NCI-H2107 (cell line): Measurements from ENCODE around the gene RALB.
"Not testable (repeated sequence)": the region's sequence is repeated elsewhere in the genome, so short reads cannot be mapped to it uniquely, and the experiment has no call there.

Experiments
- DNase-seq: peaks from one replicate; lab custom pipeline; 2025; lab: John Stamatoyannopoulos, UW

The RALB gene

DNA sequence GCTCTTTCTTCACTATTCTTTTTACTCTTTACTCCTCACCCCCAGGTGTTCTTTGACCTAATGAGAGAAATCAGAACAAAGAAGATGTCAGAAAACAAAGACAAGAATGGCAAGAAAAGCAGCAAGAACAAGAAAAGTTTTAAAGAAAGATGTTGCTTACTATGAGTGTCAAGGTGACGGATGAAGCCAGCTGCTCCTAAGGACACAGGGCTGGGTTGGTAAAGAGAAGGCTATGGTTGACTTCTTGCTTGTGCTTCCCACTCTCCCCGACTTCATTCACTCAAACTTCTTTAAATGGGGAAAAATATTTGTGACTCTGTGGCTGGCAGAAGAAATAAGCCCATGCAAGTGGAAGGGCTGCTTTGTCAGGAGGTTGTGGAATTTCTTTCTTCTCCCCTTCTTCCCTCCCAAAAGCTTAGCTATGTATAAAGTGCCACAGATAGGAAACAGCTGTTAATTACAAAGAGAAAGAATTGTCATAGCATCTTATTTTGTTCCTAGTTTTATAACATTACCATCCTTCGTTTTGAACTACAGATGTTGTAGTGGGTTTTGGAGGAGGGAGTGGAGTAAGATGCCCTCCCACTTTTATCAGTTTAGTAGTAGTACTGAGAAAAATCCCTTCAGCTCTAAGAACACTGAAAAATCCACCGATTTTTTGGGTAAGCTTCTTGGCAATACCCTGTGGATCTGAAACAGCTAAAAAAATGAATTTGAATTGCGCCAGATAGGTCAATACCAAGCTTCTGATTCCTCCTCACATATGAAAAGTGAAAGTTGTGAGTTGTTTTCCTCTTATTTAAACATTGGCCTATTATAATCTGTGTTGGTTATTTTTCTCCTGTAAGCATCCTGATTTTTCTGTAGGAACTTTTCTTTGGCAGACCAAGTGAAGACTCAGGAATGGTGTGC, 40.7 kb downstream of the RALB start:
- DNase-seq = no peak

DNA sequence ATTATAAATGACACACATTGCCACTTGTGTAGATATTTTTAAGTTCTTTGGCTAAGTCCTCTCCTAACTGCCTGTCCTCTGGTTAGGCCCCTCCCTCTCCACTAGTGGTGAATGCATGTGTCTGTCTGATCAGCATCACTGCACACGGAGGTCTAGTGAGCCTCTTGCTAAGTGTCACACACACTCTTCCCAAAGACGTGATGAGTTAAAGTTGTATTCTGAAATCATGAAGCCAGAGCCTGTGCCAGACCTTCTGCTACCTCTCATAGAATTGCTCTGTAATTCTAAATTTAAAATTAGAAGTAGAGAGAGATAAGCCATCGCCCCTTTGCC, 41.3 kb downstream of the RALB start:
- DNase-seq = no peak

DNA sequence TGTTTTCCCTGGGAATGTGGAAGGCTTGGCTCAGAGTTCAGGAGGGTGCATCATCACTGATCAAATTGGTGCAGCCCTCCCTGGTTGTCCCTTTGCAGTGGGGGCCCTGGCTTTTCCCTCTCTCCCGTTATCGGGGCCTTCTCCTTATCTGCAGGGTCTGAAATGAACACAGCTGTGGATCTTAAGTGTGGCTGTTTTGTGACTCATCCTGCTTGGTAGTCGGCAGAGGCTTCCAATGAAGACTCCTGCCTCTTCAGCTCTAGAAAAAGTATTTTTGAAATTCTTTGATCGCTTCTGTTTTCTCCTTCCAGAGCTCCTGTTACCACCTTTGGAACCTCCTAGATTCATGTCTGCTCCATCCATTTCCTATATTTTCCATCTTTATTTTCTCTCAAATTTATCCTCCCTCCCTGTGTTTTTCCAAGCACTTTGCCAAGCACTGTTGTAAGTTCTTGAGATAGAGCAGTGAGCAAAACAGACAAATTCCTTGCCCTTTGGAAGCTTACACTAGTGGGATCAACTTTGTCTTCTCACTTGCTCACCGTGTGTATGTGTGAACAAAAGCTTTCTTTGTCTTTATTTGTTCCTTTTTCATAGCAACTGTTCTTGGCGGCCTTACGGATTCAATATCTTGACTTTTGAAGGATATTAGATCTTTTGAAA, 45.7 kb downstream of the RALB start:
- no peak for DNase-seq

DNA sequence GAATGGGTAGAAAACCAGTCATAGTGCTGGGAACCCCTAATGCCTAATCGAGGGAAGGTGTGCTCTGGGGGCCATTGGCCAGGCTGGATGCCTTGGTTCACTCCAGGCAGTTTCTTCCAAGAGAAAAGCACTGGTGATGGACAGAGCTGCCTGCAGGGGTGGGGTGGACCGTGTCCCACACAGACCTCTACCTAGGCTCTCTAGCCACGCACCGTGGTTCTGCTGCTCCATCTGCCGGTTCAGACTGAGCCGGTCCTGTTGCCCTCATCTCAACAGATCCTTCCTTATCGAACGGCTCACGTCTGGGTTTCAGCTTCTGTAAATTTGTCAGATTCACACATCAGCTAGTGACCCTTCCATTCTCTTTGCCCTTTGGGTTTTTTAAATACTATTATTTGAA, 46.4 kb downstream of the RALB start:
- no peak for DNase-seq

DNA sequence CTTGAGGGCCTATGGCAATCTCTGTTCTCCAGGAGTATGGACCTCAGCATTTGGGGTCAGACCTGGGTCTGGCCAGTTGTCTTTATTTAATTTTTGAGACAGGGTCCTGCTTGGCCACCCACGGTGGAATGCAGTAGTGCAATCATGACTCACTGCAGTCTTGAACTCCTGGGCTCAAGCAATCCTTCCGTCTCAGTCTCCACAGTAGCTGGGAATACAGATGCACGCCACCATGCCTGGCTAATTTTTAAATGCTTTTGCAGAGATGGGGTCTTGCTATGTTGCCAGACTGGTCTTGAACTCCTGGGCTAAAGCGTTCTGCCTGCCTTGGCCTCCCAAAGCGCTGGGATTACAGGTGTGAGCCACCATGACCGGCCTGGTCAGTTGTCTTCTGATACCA, 46.9 kb downstream of the RALB start:
- DNase-seq = no peak

DNA sequence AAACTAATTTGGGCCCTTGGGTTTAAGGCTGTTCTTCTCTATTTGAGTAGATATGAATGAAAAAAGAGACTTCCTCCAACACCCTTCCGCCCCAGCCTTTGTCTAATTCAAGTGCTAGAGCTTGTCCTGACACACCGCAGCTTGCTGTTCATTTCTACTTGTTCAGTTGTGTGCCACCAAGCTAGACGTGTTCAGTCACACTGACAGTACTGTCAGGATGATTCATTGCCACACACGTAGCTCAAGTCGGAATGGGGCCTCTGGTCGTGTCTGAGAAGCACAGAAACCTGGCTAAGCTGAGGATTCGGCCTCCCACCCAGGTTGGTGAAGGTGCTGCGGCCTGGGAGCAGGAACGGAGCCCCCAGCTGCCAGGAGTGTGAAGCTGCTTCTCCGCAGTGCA, 47.7 kb downstream of the RALB start:
- DNase-seq = no peak

DNA sequence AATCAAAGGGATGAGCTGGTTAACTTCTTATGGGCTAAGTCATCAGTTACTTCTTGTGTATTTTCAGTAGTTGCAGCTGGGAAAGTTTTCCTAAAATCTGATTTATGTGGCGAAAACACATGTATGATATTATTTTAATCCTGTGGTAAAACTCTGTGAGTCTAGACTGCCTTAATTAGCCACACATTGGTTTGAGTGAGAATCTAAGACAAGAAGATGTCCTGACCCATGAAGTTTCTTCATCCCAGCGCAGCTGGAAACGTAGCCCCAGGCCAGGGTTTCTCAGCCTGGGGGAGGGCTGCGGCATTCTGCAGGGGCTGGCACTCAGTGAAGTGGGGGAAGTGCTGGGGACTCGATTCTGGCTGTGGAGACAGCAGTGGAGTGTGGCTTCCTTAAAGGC, 48.6 kb downstream of the RALB start:
- DNase-seq = no peak

DNA sequence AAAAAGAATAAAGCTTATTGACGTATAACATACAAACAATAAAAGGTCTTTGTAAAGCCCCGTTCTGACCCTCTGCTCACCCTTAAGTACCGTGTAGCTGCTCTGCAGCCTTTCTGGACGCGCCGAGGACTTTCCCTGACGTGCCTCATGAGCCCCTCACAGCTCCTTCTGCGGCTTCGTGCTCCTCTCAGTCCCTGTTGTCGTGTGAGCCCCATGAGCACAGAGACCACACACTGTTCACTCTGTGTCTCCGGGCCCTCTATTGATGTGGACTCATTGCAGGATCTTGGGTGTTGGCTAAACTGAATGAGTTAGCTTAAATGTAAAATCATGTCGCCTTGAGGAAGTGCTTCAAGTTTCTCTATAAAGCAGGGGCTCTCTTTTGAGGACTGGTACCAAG, 49.6 kb downstream of the RALB start:
- no peak for DNase-seq

DNA sequence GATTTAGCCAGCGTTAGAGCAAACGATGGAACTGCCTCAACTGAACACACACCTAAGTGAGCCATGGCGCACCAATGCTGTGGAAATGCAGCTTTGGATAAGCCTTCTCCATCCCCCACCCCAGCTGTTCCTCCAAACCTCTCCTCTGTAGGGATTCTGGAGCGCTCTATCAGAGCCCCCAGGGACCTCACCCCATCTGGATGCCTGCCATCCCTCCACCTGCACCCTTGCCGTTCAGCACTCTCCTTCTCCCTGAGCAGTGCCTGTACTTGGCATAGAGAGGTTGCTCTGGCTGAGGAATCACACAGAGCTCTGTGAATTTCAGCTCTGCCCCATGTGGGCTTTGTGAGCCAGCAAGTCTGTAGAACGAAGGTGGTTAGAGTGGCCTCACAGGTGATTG, 50.5 kb downstream of the RALB start:
- DNase-seq = no peak

DNA sequence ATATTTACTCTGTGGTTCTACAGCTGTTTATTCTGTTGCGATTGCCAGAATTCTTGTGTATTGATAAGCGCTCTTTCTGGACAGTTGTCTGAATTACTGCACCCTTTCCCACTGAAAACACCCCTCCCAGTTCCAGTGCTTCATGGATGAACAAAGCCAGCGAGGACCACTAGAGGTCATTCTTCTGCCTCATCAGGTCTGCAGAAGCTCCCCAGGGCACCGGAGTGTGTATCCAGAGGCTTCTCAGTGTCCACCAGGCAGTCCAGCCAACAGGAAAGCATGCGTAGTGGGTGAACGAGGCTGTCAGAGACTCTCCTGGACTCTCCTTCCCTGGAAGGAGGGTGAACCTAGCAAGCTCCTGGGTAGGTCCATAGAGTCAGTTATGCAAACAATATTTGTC, 52.6 kb downstream of the RALB start:
- no peak for DNase-seq

DNA sequence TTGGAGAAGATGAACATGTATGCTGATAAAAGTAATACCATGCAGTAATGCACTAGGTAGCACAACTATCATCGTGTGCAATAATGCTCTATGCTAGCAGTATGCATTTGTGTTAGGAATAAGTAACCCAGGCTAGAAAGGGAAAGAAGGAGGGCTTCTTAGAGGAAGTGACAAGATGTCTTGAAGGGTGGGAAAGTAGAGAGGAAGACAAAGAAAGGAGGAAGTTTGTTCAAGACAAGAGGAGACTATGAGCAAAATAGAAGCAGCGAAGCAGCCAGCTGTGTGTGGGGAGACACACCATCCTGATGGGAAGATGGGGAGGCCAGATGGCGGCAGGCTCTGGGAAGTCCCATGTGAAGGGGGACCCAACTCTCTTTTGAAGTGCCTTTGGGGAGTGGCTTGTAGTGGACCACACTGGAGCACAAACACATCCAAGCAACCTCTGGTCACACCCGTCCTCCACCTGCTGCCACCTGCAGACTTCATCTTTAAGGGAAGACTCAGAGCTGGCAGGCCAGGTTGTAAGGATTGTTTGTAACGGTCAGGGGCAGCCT, 53.4 kb downstream of the RALB start:
- no peak for DNase-seq

DNA sequence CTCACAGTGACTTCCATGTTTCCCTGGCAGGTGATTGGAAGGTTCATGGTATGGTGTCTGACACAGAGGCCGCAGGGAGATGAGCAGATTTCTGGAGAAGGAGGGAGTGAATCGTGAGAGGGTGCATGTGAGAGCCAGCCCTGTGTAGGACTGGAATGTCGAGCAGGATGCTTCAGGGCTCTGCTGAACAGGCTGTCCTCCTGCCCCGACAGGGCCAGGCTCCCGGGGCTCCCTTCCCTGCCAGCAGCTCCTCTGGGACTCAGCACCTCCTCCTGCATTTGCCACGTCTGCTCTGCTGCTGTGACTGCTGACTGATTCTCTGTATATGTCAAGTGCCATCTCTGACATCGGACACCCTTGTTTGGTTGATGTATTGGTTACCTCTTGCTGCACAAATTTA, 54.8 kb downstream of the RALB start:
- no peak for DNase-seq

DNA sequence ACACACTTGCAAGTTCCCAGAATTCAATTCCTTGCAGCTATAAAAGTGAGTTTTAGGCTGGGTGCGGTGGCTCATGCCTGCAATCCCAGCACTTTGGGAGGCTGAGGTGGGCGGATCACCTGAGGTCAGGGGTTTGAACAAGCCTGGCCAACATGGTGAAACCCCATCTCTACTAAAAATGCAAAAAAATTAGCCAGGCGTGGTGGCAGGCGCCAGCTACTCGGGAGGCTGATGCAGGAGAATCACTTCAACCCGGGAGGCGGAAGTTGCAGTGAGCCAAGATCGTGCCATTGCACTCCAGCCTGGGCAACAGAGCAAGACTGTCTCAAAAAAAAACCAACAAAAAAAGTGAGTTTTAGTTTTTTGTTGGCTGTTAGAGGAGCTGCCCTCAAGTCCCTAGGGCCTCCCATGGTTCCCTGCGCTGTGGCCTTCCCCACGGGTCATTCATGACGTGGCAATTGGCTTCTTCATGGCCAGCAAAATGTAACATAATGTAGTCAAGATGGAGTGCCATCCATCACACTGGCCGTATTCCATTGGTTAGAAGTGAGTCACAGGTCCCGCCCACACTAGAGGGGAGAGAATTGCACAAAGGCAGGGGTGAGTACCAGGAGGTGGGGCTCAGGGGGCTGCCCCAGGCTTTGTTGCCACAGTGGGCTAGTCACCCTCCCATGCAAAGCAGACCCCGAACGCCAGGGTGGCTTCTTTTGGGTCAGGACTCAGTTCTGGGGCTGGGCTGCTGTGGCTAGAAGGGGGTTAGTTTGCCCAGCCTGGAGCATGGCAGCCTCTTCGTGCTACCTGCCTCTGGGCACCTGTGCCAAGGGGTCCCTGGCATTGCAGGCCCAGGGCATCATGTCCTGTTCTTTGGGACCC, 55.6 kb downstream of the RALB start:
- no peak for DNase-seq

DNA sequence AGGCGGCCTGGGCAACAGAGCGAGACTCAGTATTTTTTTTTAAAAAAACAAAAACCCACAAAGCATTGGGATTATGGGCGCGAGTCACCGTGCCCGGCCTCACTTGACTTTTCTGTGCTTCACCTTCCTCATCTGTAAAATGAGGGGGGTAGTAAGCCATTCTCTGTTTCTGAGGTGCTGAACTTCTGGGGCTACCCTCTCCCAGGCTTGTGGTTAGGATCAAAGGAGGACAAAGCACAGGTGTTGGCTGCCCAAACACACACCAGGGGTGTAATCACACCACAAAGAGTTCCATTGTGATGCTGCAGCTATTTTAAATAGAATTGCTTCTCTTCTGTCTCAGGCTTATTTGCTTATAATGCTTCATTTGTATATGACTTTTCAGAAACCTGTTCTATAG, 57.5 kb downstream of the RALB start:
- DNase-seq = no peak

DNA sequence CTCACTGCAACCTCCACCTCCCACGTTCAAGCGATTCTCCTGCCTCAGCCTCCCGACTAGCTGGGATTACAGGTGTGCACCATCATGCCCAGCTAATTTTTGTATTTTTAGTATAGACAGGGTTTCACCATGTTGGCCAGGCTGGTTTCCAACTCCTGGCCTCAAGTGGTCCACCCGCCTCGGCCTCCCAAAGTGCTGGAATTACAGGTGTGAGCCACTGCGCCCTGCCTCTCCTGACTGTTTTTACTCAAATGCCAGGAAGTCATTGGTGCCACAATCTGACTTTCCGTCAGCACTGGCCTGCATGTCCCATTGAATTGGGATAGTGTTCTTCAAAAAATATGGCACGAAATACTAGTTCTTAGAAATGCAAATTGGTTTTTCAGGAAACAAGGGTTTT, 58.2 kb downstream of the RALB start:
- not testable (repeated sequence) for DNase-seq

DNA sequence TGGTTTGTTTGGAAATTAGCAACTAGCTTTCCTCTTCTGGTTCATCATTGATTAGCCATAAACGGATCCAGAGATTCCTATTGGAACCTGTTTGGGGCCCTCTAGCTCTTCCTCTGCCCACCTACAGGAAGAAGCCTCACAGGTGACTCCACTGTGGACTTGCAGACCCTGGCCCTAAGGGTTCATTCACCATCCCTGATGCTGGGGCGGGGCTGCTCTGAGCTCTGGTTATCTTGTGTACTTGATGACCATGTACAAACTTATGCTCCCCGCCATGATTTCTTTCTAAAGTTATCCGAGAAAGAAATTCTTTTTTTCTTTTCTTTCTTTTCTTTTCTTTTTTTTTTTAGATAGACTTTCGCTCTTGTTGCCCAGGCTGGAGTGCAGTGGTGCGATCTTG, 59.4 kb downstream of the RALB start:
- DNase-seq = no peak

DNA sequence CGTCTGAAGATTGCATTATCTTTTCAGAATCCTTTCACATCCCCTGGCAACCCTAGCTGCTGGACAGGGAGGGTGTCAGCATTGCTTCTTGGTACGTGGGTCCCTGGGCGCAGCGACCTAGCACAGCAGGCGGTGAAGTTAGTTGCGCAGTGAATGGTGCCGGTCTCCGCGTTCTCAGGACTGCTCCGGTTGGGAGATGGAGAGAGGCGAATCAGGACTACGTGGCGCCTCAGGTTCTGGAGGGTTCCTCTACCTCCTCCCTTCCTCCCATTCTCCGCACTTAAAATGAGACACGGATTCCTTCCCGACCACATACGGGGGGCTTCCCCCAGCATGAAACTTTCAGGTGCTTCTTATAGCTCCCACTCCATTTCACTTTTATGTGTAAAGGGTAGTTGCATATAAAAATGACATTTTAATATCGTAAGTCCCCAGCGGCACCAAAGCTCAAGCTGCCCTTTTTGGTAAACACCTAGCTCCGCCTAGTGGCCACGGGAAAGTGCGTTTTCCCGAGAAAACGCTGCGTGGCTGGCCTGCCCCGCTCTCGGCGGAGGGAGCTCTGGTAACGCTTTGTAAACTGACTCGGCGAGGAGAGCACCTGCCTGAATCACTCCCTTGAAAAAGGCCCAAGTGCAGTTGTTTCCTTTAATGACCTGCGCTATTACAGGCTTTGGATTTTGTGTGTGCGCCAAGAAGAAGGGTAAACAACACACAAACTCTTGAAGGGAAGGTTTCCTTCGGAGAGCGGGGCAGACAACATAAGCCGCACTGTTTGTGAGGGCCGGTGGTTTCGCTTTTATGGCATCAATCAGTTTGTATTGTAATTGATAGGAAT, 60.4 kb downstream of the RALB start:
- peak; percentile 81 for DNase-seq

DNA sequence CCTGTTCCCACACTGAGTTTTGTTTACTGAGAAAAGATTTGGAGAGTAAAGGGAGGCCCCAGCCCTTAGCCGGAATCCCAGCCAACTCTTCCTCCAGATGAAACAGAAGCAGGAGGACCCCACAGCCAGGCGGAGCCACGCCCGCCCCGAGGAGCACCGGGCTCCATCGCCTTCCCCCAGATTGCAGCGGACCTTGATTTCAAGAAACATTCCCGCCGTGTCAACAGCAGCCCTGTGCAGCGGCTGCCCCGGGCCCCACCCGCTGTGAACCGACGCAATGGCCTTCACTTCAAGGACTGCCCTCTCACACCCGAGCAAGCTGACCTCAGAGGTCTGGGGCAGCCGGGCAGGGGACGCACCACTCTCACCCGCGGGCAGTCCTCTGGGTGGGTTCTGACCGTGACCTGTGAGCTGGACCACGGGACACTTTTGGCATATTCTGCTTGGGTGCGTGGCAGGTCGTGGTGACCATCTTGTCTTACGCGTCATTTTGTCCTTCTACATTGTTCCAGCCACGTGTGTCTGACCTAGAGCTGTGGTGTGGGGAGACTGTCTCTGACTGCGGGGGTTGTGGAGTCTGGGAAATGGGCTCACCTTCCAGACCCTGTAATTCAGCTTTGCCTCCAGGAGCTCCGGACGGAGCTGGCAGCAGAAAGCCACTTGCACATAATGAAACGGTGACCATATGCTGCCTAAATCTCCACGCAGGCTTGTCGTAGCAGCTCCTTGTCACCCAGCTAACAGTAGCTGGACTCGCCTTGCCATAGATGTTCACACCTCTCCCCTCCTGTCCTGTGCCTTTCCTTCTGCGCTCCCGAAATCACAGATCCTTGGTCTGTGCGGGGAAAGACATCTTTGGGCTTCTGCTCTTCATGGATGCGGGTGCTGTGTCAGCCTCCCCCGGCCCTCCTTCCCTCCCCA, 61.3 kb downstream of the RALB start:
- DNase-seq = no peak

DNA sequence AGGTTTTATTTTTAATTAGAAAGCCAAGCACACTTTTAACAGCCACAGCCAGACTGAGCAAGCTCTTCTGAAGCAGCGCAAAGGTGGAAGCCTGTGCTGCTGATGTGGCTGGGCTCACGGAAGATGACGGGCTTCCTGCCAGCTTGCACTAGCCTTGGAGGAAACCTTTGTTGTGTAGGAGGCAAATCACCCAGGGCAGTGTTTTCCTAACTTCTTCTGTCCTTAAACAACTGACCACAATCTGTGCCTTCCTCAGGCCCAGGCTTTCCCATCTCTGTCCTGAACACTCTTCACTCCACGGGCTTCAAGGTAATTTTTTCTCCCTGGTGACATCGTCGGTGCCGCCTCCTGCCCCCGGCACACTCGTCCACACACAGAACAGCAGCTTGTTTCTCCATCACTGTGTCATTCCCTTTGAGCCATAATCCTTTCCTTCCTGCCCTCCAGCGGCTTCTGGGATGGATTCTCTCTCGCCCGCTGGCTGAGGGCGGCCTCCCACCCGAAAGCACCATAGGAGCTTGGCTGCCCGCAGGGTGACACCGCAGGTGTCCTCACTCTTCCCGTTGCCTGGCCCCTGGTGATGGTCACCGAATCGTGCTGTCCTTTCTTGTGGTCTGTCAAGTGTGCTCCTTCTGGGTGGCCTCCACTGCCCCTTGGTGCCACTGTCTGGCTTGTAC, 62.2 kb downstream of the RALB start:
- DNase-seq = no peak
